ENCODE measurements around the gene DERL3. TPM values are rescaled to one million over a fixed set of nuclear protein-coding genes. Genes with fewer than 3 reads are reported as not detected.

Gene DERL3
- 16.3 and 21.7 TPM in 2 replicates for total RNA-seq (2014; rRNA removed; shearing (Covaris generic); ENCODE audit: low replicate concordance)

DNA sequence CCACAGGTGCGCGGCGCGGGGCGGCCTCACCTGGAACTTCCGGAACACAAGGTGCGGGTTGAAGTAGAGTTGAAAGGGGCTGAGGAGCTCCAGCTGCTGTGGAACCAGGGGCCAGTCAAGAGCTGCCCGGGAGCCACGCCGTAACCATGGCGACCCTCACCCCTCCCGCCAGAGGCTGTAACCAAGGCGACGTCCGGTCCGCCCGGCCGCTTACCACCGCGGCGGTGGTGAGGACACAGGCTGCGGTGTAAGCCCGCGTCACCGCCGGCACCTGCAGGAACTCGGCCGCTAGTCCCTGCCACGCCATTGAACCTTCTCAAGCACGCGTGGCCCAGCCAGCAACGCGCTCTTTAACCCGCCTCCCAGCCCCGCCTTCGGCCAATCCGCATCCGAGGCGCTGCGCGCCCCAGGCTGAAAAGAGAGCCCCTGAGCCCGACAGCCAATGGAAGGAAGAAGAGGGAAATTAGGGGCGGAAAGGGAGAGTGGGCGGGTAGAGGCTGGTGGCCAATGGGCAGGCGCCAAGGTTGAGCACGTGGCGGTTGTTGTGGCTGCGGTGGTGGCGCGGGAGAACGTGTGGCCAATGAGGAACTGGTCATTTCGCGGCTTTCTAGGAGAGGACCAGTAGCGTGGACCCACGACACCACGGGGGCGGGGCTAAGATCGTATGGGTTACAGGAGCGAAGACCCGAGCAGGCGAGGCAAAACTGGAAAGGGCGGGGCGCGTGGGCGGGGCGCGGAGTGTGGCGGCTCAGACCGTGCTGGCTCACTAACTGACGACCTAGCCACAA is at the start of gene DERL3:
DERL3 (minus strand) TSS at position 326 of the 788 bp plus-strand sequence; CDS start at position 307, 19 bp downstream.
- Histone ChIP-seq H3K4me2 (ENCODE audit: low read depth, low read length, poor library complexity, severe bottlenecking) (peak within 1 kb of the TSS; percentile 76), H3K79me2 (ENCODE audit: low read length) (no peaks in the 10 kb centered on the region), H4K20me1 (ENCODE audit: insufficient read depth, low read depth, low read length) (peaks cover 3% of the 10 kb centered on the region; the same call in 1 of the 2 replicates), H3K36me3 (ENCODE audit: insufficient read depth, low read length) (peaks cover 9% of the 10 kb centered on the region; the same call in 1 of the 2 replicates), H3K4me3 (ENCODE audit: low read length) (peak within 1 kb of the TSS; percentile 62), H3K9ac (ENCODE audit: low read length) (peak within 1 kb of the TSS; percentile 76), H3K4me1 (ENCODE audit: low read length) (peaks cover 56% of the 10 kb centered on the region), H3K27me3 (ENCODE audit: low read length) (no peaks in the 10 kb centered on the region), H3K9me2 (replicated peaks; ENCODE audit: insufficient read depth, low read length) (no peaks in the 10 kb centered on the region), H2AFZ (ENCODE audit: low read length) (no peak within 1 kb of the TSS), H3K9me3 (ENCODE audit: low read length) (no peaks in the 10 kb centered on the region), H3K27ac (ENCODE audit: low read length) (peak within 1 kb of the TSS; percentile 98)
- DNase-seq, result peak; percentile 100

DNA sequence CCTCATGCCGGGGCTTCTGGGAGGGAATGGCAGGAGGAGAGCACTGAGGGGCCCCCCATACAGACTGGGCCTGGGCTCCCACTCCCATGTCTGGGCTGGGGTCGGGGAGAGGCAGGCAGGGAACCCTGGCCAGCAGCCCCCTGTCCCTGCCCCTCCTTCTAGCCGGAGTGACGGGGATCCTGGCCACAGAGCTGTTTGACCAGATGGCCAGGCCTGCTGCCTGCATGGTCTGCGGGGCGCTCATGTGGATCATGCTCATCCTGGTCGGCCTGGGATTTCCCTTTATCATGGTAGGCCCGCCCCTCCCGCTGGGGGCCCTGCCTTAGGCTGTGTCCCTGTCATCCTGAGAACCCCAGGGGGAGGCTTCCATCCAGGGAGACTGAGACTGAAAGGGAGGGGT is 45.3 kb upstream of the DERL3 start:
- DNase-seq, result no peak
- H3K9me2 ChIP-seq (replicated peaks; ENCODE audit: insufficient read depth, low read length), result no peaks in the 10 kb centered on the region
- H3K27ac ChIP-seq (ENCODE audit: low read length), result no peak overlapping the region
- no peak overlapping the region for H2AFZ ChIP-seq (ENCODE audit: low read length)
- no peaks in the 10 kb centered on the region for H3K9me3 ChIP-seq (ENCODE audit: low read length)
- no peaks in the 10 kb centered on the region for H3K36me3 ChIP-seq (ENCODE audit: insufficient read depth, low read length)
- H3K4me3 ChIP-seq (ENCODE audit: low read length), result no peak overlapping the region
- H3K4me1 ChIP-seq (ENCODE audit: low read length), result no peaks in the 10 kb centered on the region
- no peaks in the 10 kb centered on the region for H4K20me1 ChIP-seq (ENCODE audit: insufficient read depth, low read depth, low read length)
- H3K4me2 ChIP-seq (ENCODE audit: low read depth, low read length, poor library complexity, severe bottlenecking), result no peak overlapping the region
- H3K79me2 ChIP-seq (ENCODE audit: low read length), result no peaks in the 10 kb centered on the region
- H3K9ac ChIP-seq (ENCODE audit: low read length), result no peak overlapping the region
- no peaks in the 10 kb centered on the region for H3K27me3 ChIP-seq (ENCODE audit: low read length)

DNA sequence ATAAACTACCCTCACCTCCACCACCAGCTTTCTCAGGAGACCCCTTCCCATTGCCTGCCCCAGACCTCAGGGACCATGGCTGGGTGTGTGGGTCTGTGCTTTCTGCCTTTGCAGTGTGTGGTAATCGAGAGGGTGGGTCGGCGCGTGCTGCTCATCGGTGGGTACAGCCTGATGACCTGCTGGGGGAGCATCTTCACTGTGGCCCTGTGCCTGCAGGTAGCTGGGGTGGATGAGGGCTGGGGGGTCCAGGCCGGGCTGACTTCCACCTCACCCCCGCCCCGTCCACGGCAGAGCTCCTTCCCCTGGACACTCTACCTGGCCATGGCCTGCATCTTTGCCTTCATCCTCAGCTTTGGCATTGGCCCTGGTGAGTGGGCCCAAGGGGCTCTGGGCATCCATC is 44.9 kb upstream of the DERL3 start:
- no peak overlapping the region for H3K27ac ChIP-seq (ENCODE audit: low read length)
- no peaks in the 10 kb centered on the region for H3K9me2 ChIP-seq (replicated peaks; ENCODE audit: insufficient read depth, low read length)
- H3K79me2 ChIP-seq (ENCODE audit: low read length), result no peaks in the 10 kb centered on the region
- no peak overlapping the region for H3K4me2 ChIP-seq (ENCODE audit: low read depth, low read length, poor library complexity, severe bottlenecking)
- DNase-seq, result no peak
- no peak overlapping the region for H3K9ac ChIP-seq (ENCODE audit: low read length)
- H3K4me1 ChIP-seq (ENCODE audit: low read length), result no peaks in the 10 kb centered on the region
- no peak overlapping the region for H3K4me3 ChIP-seq (ENCODE audit: low read length)
- no peaks in the 10 kb centered on the region for H4K20me1 ChIP-seq (ENCODE audit: insufficient read depth, low read depth, low read length)
- no peak overlapping the region for H2AFZ ChIP-seq (ENCODE audit: low read length)
- H3K36me3 ChIP-seq (ENCODE audit: insufficient read depth, low read length), result no peaks in the 10 kb centered on the region
- H3K9me3 ChIP-seq (ENCODE audit: low read length), result no peaks in the 10 kb centered on the region
- no peaks in the 10 kb centered on the region for H3K27me3 ChIP-seq (ENCODE audit: low read length)

DNA sequence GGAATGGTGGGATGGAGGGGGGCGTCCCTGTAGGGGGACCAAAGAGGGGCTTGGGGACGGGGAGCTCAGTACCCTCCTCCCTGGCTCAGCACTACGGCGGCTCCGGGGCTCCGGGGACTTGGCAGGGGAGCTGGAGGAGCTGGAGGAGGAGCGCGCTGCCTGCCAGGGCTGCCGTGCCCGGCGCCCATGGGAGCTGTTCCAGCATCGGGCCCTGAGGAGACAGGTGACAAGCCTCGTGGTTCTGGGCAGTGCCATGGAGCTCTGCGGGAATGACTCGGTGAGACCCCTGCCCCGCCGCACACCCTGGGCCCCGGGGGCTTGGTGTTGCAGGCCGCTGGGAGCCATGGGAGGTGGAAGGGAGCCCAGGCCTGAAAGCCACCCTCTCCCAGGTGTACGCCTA is 43.6 kb upstream of the DERL3 start:
- Histone ChIP-seq H3K4me2 (ENCODE audit: low read depth, low read length, poor library complexity, severe bottlenecking) (no peak overlapping the region), H3K27me3 (ENCODE audit: low read length) (no peaks in the 10 kb centered on the region), H3K9me3 (ENCODE audit: low read length) (no peaks in the 10 kb centered on the region), H3K4me3 (ENCODE audit: low read length) (no peak overlapping the region), H3K9ac (ENCODE audit: low read length) (no peak overlapping the region), H3K27ac (ENCODE audit: low read length) (no peak overlapping the region), H3K9me2 (replicated peaks; ENCODE audit: insufficient read depth, low read length) (no peaks in the 10 kb centered on the region), H3K4me1 (ENCODE audit: low read length) (no peaks in the 10 kb centered on the region), H4K20me1 (ENCODE audit: insufficient read depth, low read depth, low read length) (no peaks in the 10 kb centered on the region), H3K79me2 (ENCODE audit: low read length) (no peaks in the 10 kb centered on the region), H3K36me3 (ENCODE audit: insufficient read depth, low read length) (no peaks in the 10 kb centered on the region), H2AFZ (ENCODE audit: low read length) (no peak overlapping the region)
- DNase-seq, result no peak

DNA sequence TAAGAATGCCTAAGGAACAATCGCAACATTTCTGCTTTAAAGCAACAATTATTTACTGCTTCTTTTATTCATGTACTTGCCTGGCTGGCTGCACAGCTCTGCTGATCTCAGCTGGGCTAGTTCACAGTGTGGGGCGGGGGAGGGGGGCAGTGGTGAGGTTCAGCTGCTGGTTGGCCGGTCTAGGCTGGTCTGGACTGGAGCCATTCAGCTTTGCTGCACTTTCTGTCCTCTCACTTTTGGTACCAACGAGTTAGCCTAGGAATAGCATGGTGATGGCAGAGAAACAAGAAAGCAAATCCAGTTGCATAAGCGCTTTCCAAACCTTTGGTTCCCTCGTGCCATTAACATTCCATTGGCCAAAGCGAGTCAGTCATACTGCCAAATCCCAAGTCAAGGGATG is 39.4 kb upstream of the DERL3 start:
- no peaks in the 10 kb centered on the region for H3K27me3 ChIP-seq (ENCODE audit: low read length)
- no peaks in the 10 kb centered on the region for H4K20me1 ChIP-seq (ENCODE audit: insufficient read depth, low read depth, low read length)
- H3K9ac ChIP-seq (ENCODE audit: low read length), result no peak overlapping the region
- H3K27ac ChIP-seq (ENCODE audit: low read length), result no peak overlapping the region
- peaks cover 13% of the 10 kb centered on the region for H3K4me1 ChIP-seq (ENCODE audit: low read length)
- DNase-seq, result no peak
- H3K36me3 ChIP-seq (ENCODE audit: insufficient read depth, low read length), result peaks cover 3% of the 10 kb centered on the region; the same call in 1 of the 2 replicates
- H3K9me3 ChIP-seq (ENCODE audit: low read length), result no peaks in the 10 kb centered on the region
- no peak overlapping the region for H3K4me2 ChIP-seq (ENCODE audit: low read depth, low read length, poor library complexity, severe bottlenecking)
- H3K79me2 ChIP-seq (ENCODE audit: low read length), result no peaks in the 10 kb centered on the region
- H3K4me3 ChIP-seq (ENCODE audit: low read length), result no peak overlapping the region
- no peaks in the 10 kb centered on the region for H3K9me2 ChIP-seq (replicated peaks; ENCODE audit: insufficient read depth, low read length)
- no peak overlapping the region for H2AFZ ChIP-seq (ENCODE audit: low read length)

DNA sequence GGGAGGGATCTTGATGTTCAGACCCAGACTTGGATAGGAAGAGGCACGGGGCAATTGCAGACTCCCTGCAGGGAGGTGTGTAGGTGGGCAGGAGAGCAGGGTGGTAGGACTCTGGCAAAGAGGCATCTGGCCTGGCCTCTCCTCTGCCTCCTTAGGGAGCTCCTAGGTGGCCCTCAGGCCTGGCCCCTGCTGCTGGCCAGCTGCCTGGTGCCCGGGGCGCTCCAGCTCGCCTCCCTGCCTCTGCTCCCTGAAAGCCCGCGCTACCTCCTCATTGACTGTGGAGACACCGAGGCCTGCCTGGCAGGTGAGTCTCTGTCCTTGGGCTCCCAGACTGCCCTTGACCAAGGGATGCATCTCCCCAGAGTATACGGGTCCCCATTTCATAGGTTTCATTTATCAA is 38.8 kb upstream of the DERL3 start:
- Histone ChIP-seq H3K27ac (ENCODE audit: low read length) (no peak overlapping the region), H3K79me2 (ENCODE audit: low read length) (no peaks in the 10 kb centered on the region), H4K20me1 (ENCODE audit: insufficient read depth, low read depth, low read length) (no peaks in the 10 kb centered on the region), H3K9me2 (replicated peaks; ENCODE audit: insufficient read depth, low read length) (no peaks in the 10 kb centered on the region), H3K4me2 (ENCODE audit: low read depth, low read length, poor library complexity, severe bottlenecking) (no peak overlapping the region), H3K9me3 (ENCODE audit: low read length) (no peaks in the 10 kb centered on the region), H2AFZ (ENCODE audit: low read length) (no peak overlapping the region), H3K9ac (ENCODE audit: low read length) (no peak overlapping the region), H3K4me1 (ENCODE audit: low read length) (peaks cover 13% of the 10 kb centered on the region), H3K4me3 (ENCODE audit: low read length) (no peak overlapping the region), H3K27me3 (ENCODE audit: low read length) (no peaks in the 10 kb centered on the region), H3K36me3 (ENCODE audit: insufficient read depth, low read length) (peaks cover 5% of the 10 kb centered on the region; the same call in 1 of the 2 replicates)
- no peak for DNase-seq

DNA sequence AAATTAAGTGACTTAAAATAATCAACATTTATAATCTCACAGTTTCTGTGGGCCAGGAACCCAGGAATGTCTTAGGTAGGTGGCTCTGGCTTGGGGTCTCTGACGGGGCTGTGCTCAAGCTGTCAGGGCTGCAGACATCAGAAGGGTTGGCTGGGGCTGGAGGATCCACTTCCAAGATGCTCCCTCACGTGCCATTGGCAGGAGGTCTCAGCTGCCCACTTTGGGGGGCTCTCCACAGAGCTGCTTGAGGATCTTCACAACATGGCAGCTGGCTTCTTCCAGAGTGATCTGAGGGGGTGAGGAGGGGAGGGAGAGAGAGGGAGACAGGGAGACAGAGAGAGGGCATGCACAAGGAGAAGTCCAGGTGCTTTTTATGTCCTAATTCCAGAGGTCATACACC is 37.0 kb upstream of the DERL3 start:
- no peak overlapping the region for H3K27ac ChIP-seq (ENCODE audit: low read length)
- no peak overlapping the region for H3K4me3 ChIP-seq (ENCODE audit: low read length)
- H3K4me2 ChIP-seq (ENCODE audit: low read depth, low read length, poor library complexity, severe bottlenecking), result no peak overlapping the region
- H3K36me3 ChIP-seq (ENCODE audit: insufficient read depth, low read length), result peaks cover 7% of the 10 kb centered on the region; the same call in 1 of the 2 replicates
- peaks cover 13% of the 10 kb centered on the region for H3K4me1 ChIP-seq (ENCODE audit: low read length)
- H3K9ac ChIP-seq (ENCODE audit: low read length), result no peak overlapping the region
- H4K20me1 ChIP-seq (ENCODE audit: insufficient read depth, low read depth, low read length), result no peaks in the 10 kb centered on the region
- H3K79me2 ChIP-seq (ENCODE audit: low read length), result no peaks in the 10 kb centered on the region
- no peaks in the 10 kb centered on the region for H3K9me3 ChIP-seq (ENCODE audit: low read length)
- no peaks in the 10 kb centered on the region for H3K9me2 ChIP-seq (replicated peaks; ENCODE audit: insufficient read depth, low read length)
- H2AFZ ChIP-seq (ENCODE audit: low read length), result no peak overlapping the region
- H3K27me3 ChIP-seq (ENCODE audit: low read length), result no peaks in the 10 kb centered on the region
- DNase-seq, result no peak

DNA sequence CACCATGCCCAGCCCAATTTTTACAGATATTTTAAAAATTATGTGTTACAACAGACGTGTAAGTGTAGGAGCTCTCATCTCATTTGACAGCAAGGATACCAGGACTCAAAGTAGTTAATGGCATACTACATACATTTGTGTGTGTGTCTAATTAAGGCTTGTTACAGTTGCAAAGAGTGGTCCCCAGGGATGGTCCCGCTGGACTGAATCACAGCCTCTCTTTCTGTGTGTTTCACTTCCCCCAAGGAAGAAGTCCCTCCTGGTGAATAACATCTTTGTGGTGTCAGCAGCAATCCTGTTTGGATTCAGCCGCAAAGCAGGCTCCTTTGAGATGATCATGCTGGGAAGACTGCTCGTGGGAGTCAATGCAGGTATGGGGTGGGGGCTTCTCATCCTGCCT is 36.1 kb upstream of the DERL3 start:
- no peaks in the 10 kb centered on the region for H3K9me2 ChIP-seq (replicated peaks; ENCODE audit: insufficient read depth, low read length)
- no peaks in the 10 kb centered on the region for H3K27me3 ChIP-seq (ENCODE audit: low read length)
- peaks cover 13% of the 10 kb centered on the region for H3K4me1 ChIP-seq (ENCODE audit: low read length)
- peaks cover 7% of the 10 kb centered on the region; the same call in 1 of the 2 replicates for H3K36me3 ChIP-seq (ENCODE audit: insufficient read depth, low read length)
- no peaks in the 10 kb centered on the region for H3K9me3 ChIP-seq (ENCODE audit: low read length)
- peak; percentile 60 for DNase-seq
- no peak overlapping the region for H3K9ac ChIP-seq (ENCODE audit: low read length)
- H3K4me3 ChIP-seq (ENCODE audit: low read length), result no peak overlapping the region
- H3K4me2 ChIP-seq (ENCODE audit: low read depth, low read length, poor library complexity, severe bottlenecking), result no peak overlapping the region
- H3K79me2 ChIP-seq (ENCODE audit: low read length), result no peaks in the 10 kb centered on the region
- H2AFZ ChIP-seq (ENCODE audit: low read length), result no peak overlapping the region
- H3K27ac ChIP-seq (ENCODE audit: low read length), result no peak overlapping the region
- H4K20me1 ChIP-seq (ENCODE audit: insufficient read depth, low read depth, low read length), result no peaks in the 10 kb centered on the region

All from Karpas-422 (cell line).